Smooth muscle cell of the brain vasculature (primary cell): ENCODE results near the gene OR5C1.
A peak's percentile ranks its signal among the peaks of the same experiment; 100 is the strongest.
"Not testable (repeated sequence)": the region's sequence is repeated elsewhere in the genome, so short reads cannot be mapped to it uniquely, and the experiment has no call there.

Experiments
- DNase-seq: peaks from one replicate; pipeline ENCODE4 v3.0.0-alpha.2; 2012; ENCODE audit warnings: low read depth, low spot score

OR5C1 gene

DNA sequence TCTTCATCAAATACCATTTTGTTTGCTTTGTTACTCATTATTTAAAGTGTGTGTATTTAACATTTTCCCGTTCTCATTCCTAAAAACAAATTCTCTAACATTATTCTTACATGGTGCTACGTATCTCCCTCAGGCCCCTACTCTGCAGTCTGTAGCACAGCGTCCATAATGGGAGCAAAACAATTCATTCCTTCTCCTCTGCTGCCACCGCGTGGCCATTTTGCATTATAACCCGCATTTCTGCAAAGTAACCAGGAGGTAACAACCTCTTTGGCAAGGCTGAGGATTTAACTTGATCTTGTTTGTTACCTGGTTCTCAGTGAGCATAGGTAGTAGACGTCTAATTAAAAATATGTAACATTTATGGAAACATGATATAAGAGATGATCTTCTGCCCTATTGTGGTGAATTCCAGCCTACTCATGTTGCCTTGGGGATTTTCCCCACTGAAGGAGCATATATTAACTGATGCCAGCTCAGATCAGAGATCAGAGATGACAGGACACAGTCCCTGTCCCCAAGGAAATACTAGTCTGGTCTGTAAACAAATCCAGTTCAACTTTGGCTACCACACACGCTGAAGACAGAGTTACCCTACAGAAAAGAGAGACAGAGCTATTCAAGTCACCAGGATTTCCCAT, 21.7 kb downstream of the OR5C1 start:
- DNase-seq = peak; percentile 67

DNA sequence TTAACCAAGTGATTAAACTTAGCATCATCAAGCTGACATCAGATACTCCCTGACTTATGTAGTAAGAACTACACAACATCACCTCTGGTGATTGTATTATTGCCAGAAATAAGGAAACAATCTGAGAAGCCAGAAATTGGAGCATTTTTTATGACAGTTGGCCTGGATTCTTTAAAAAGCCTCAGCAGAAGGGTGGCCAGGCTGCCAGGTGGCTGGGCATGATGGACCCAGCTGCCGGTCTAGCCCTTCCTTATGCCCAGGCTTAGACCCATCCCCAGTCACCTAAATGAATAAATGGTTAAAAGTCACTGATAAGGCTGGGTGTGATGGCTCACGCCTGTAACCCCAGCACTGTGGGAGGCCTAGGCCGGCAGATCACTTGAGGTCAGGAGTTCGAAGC, 24.0 kb downstream of the OR5C1 start:
- DNase-seq = no peak

- DNase-seq = no peak
These were observed 25.8 kb downstream of the OR5C1 start for GRCh38 chr9:122814545-122814944.

GRCh38 chr9:122815544-122815943, 26.8 kb downstream of the OR5C1 start:
- no peak for DNase-seq

- DNase-seq = peak; percentile 43
These were observed 27.6 kb downstream of the OR5C1 start for GRCh38 chr9:122816163-122816867.

DNA sequence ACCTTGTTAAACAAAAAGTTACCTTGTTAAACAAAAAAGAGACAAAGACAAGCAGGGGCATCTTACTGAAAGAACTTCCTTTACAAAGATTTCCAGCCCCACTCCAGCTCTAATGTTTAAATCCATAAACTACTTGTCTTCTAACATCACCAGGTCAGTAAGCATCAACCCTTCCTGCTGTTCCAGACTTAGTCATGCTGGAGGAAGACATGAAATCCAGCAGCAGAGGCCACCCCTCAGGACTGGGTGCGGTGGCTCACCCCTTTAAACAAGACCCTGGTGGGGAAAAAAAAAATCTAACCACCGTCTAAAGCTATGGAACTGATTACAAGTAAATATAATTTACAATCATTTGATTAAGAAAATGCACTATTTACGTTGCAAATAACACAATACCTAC, 30.6 kb downstream of the OR5C1 start:
- peak; percentile 66 for DNase-seq

DNA sequence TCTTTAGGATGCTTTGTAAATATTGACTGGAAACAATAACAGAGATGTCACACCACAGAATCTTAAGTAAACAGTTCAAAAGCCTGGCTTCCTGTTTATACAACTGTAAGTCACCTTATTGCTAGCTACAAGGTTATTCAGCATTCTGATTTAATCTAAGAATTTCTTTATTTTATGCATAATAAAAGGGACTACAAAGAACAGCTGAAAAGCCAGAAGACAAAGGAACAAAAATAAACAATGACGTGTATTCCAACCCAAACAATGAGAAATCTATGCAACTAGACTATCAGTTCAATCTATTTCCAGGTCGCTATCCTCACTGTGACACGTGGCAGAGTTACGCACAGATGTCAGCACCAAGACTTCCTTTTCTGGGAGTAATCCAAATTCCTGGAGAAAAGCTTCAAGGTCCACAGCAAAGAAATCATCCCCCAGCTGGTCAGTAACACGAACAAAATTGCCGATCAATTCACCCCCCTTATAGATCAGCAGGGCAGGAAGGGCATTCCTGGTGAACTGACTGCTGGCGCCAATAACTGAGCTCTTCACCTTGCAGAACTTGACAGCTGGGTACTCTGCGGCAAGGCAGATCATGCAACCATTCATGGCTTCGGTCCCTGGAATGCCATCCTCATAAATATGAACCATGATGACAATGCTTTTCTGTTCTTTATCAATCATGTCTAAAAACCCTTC, 31.2 kb downstream of the OR5C1 start:
- DNase-seq = peak; percentile 40

DNA sequence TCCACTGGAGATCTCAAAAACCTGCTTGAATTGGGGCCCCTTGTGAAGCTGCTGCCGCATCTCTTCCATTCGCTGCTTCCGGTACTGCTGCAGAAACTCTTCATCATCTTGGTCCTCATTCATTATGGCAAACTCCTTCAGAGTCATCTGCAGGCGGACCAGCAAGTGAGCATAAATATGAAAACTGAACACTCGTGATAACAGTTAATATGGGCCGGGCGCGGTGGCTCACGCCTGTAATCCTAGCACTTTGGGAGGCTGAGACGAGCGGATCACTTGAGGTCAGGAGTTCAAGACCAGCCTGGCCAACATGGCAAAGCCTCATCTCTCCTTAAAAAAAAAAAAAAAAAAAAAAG, 31.7 kb downstream of the OR5C1 start:
- DNase-seq = no peak

- DNase-seq = no peak
These were observed 32.7 kb downstream of the OR5C1 start for GRCh38 chr9:122821278-122821943.

DNA sequence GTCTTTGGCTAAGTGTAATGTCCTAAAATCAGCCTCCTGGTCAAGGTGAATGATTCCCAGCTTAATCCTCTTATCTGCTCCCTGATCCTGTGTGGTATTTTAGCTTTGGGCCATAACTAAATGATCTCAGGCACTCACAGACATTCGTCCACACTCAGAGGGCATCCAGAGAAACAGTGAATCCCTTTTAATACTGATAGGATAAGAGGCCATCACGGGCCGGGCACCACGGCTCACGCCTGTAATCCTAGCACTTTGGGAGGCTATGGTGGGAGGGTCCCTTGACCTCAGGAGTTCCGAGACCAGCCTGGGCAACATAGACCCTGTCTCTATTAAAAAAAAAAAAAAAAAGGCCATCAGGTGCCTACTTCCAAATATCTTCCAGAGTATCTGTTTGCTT, 33.3 kb downstream of the OR5C1 start:
- no peak for DNase-seq

GRCh38 chr9:122822938-122823337, 34.2 kb downstream of the OR5C1 start:
- DNase-seq = no peak

GRCh38 chr9:122827761-122828093, 39.0 kb downstream of the OR5C1 start:
- peak; percentile 3 for DNase-seq

DNA sequence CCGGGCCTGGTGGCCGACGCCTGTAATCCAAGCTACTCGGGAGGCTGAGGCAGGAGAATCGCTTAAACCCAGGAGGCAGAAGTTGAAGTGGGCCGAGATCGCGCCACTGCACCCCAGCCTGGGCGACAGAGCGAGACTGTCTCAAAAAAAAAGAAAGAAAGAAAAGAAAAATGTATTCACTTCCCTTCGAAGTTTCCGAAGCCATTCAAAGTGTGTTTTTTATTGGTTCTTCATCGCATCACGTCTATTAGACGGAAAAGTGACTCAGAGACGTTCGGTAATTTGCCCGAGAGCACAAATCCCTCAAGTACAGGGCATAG, 40.2 kb downstream of the OR5C1 start:
- DNase-seq = not testable (repeated sequence)

GRCh38 chr9:122832194-122832593, 43.5 kb downstream of the OR5C1 start:
- no peak for DNase-seq

GRCh38 chr9:122835313-122835731, 46.6 kb downstream of the OR5C1 start:
- DNase-seq = no peak

GRCh38 chr9:122837266-122837850, 48.6 kb downstream of the OR5C1 start:
- no peak for DNase-seq

GRCh38 chr9:122838441-122838840, 49.7 kb downstream of the OR5C1 start:
- DNase-seq = not testable (repeated sequence)
